ENCODE measurements around the gene SLC7A1.

- no peak for TF ChIP-seq CTCF (IDR thresholded peaks at IDR 0.05)
- TF ChIP-seq POLR2A (IDR thresholded peaks at IDR 0.05): no peak
Measured at GRCh38 chr13:29607465-29607864, 12.0 kb upstream of the SLC7A1 start.

Measured in breast epithelium (tissue), 3 donors.